ENCODE results near the gene FBXW4. TPM values are rescaled to one million over a fixed set of nuclear protein-coding genes. Genes with fewer than 3 reads are reported as not detected.
A peak's percentile ranks its signal among the peaks of the same experiment; 100 is the strongest.

Gene FBXW4
- total and polyA plus RNA-seq, 2 donors = 47.2 to 55.5 TPM

DNA sequence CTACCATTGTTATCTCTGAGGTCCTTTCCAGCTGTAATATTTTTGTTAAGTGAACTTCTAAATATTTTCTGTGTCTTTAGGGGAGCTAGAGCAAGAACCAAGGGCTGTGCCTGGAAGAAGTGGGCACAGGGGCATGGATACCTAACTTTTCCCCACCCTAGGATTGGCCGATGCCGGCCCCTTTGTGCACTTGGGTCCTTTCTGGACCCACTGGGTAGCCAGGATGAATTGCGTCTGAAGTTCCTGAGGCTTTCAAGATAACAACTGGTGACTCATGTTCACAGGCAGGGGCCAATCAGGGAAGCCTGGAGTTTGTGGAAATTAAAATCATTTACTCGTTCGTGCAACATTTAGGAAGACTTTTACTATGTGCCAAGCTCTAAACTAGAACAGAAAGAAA lies 106.1 kb downstream of the FBXW4 start:
- no peaks in the 10 kb centered on the region for H3K36me3 ChIP-seq (ENCODE audit: insufficient read depth)
- H3K4me3 ChIP-seq (ENCODE audit: low read depth, low read length) = peak overlapping the region; percentile 83
- WGBS = 55% methylated on average over 5 of the region's 5 CpGs
- H3K27ac ChIP-seq (ENCODE audit: low read depth) = no peak overlapping the region
- no peaks in the 10 kb centered on the region for H3K4me1 ChIP-seq (ENCODE audit: insufficient read depth)
- DNase-seq (ENCODE audit: extremely low spot score) = no peak

GRCh38 chr10:101587725-101588653 lies 107.0 kb downstream of the FBXW4 start, which contains the start of the genes DPCD and POLL:
Gene DPCD (plus strand): TSS chr10:101588321. CDS start chr10:101588337, 16 bp downstream.
Gene POLL (minus strand): TSS chr10:101588257. CDS start chr10:101587360, 897 bp downstream.
- under 1% methylated on average over 50 of the region's 50 CpGs for WGBS
- H3K27ac ChIP-seq (ENCODE audit: low read depth) = no peak within 1 kb of the TSS
- DNase-seq (ENCODE audit: extremely low spot score) = peak; percentile 93
- peak within 1 kb of the TSS; percentile 83 for H3K4me3 ChIP-seq (ENCODE audit: low read depth, low read length)
- no peaks in the 10 kb centered on the region for H3K4me1 ChIP-seq (ENCODE audit: insufficient read depth)
- H3K36me3 ChIP-seq (ENCODE audit: insufficient read depth) = no peaks in the 10 kb centered on the region

DNA sequence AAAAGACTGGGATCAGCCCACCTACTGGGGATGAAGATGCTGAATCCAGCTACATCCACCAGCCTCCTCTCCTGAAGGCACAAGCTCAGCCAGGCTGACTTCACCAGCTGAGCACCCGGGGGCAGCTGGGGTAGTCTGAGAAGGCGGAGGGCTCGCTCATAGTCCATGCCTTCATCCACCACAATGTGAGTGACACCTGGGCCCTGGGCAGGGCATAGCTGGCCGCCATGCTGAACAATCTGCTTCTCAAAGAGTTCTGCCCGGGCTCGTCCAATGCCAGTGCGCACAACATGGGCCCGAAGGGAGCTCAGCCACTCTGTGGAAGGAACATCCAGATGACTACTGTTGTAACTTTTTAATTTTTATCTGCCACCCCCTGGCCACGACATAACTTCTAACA lies 109.1 kb downstream of the FBXW4 start:
- Histone ChIP-seq H3K27ac (ENCODE audit: low read depth) (no peak overlapping the region), H3K36me3 (ENCODE audit: insufficient read depth) (no peaks in the 10 kb centered on the region), H3K4me3 (ENCODE audit: low read depth, low read length) (no peak overlapping the region), H3K4me1 (ENCODE audit: insufficient read depth) (no peaks in the 10 kb centered on the region)
- 95% methylated on average over 9 of the region's 9 CpGs for WGBS
- DNase-seq (ENCODE audit: extremely low spot score) = no peak

DNA sequence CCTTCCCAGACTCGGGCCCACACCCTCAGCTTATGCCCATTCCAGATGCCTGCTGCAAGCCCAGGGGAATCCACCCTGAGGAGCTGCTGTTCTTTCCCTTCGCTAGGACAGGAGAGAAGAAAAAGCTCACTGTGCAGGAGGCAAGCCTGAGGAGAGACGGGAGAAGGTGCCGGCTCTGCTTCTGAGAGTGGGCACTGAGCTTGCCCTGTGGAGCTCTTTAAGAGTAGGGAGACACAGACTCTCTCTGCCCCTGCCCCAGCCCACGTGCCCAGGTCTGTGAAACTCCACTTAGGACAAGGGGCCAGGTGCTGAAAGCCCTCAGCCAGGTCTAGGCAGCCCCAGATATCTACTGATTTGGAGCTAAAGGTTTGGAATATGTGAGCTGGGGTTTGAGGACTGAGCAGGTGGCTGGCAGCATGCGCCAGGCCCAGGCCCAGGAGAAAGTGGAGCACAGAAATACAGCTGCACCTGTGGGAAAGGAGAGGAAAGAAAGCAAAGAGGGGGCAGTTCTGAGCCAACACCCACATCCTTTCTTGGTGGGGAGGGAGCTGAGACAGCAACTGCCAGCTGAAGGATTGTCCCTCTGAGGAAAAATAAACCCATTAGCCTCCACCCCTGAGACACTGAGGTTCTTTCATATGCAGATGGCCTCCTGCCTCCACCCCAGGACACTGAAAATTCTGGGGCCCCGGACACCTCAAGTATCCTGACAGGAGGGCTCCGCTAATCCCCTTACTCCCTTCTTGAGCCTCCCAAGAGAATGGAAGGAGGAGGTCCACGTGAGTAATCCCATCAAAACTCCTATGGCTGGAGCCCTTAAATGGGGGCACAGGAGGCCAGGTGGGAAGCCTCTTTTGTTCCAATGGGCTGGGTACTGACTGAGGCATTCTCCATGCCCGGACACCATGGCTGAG lies 114.2 kb downstream of the FBXW4 start:
- H3K36me3 ChIP-seq (ENCODE audit: insufficient read depth) = peaks cover 5% of the 10 kb centered on the region
- WGBS = 81% methylated on average over 10 of the region's 10 CpGs
- no peak for DNase-seq (ENCODE audit: extremely low spot score)

GRCh38 chr10:101579516-101579870 lies 115.5 kb downstream of the FBXW4 start:
- Histone ChIP-seq H3K36me3 (ENCODE audit: insufficient read depth) (peaks cover 5% of the 10 kb centered on the region), H3K27ac (ENCODE audit: low read depth) (no peak overlapping the region), H3K4me1 (ENCODE audit: insufficient read depth) (no peaks in the 10 kb centered on the region), H3K4me3 (ENCODE audit: low read depth, low read length) (no peak overlapping the region)
- WGBS = 97% methylated on average over 12 of the region's 12 CpGs
- no peak for DNase-seq (ENCODE audit: extremely low spot score)

More for the DNA sequence above, 114.2 kb downstream of the FBXW4 start:
- Histone ChIP-seq H3K4me1 (ENCODE audit: insufficient read depth) (no peaks in the 10 kb centered on the region), H3K27ac (ENCODE audit: low read depth) (no peak overlapping the region), H3K4me3 (ENCODE audit: low read depth, low read length) (no peak overlapping the region)

GRCh38 chr10:101578803-101579515 lies 116.0 kb downstream of the FBXW4 start:
- no peaks in the 10 kb centered on the region for H3K4me1 ChIP-seq (ENCODE audit: insufficient read depth)
- H3K27ac ChIP-seq (ENCODE audit: low read depth) = no peak overlapping the region
- DNase-seq (ENCODE audit: extremely low spot score) = no peak
- H3K36me3 ChIP-seq (ENCODE audit: insufficient read depth) = peaks cover 5% of the 10 kb centered on the region
- H3K4me3 ChIP-seq (ENCODE audit: low read depth, low read length) = no peak overlapping the region
- WGBS = 90% methylated on average over 13 of the region's 13 CpGs

DNA sequence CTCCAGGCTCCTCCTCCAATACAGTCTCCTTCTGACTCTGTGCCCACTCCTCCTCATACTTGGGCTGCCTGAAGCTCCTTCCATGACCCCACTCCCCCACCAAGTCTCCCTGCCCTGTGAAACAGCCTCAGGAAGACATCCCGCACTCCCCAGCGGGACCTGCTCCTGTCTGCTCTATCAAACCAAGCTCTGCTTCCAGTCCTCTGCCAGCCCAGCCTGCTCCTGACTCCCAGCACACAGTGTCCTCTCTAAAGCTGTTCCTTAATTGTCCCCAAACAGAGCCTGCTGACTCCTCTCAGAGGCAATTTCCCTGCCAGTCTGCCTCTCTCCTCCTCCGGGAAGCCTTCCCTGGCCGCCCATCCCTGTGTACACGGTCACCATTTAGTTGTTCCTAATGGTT lies 116.8 kb downstream of the FBXW4 start:
- 88% methylated on average over 5 of the region's 5 CpGs for WGBS
- H3K36me3 ChIP-seq (ENCODE audit: insufficient read depth) = peaks cover 5% of the 10 kb centered on the region
- H3K27ac ChIP-seq (ENCODE audit: low read depth) = no peak overlapping the region
- H3K4me1 ChIP-seq (ENCODE audit: insufficient read depth) = no peaks in the 10 kb centered on the region
- no peak for DNase-seq (ENCODE audit: extremely low spot score)
- H3K4me3 ChIP-seq (ENCODE audit: low read depth, low read length) = no peak overlapping the region

DNA sequence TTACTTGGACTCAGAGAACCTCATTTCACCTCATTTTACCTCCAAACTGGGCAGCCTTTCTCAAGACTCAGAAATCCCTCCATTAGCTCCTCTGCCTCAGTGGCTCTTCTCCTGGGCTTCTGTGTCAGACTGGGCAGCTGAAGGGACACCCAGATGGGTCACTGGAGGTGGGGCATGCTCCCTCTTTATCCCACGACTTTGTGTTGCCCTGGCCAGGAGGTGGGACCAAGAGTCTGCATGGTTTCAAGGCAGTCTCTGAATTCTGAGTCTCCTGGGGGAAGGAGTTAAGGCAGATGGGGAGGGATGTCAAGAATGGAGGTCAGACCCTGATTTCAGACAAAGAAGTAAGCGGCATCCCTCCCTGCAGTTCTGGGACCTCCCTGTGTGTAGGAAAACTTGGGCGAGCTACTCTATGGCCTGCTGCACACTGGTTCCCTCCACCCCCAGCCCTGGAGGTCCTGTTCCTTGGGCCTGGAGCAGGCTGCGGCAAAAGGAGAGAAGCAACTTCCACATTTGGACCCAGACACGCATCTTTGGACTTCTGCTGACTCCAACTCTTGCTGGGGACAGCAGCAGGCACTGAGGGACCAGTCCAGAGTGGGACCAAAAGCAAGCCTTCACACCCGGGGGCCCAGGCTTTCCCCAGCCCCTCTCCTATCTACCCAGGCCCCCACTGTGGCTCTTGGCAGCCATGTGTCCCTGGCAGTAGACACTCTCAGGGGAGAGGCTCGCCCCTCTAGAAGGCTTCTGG lies 117.7 kb downstream of the FBXW4 start:
- no peak overlapping the region for H3K4me3 ChIP-seq (ENCODE audit: low read depth, low read length)
- WGBS = 89% methylated on average over 7 of the region's 7 CpGs
- H3K27ac ChIP-seq (ENCODE audit: low read depth) = no peak overlapping the region
- peaks cover 5% of the 10 kb centered on the region for H3K36me3 ChIP-seq (ENCODE audit: insufficient read depth)
- no peak for DNase-seq (ENCODE audit: extremely low spot score)
- no peaks in the 10 kb centered on the region for H3K4me1 ChIP-seq (ENCODE audit: insufficient read depth)

GRCh38 chr10:101576211-101576863 lies 118.6 kb downstream of the FBXW4 start:
- WGBS = 85% methylated on average over 7 of the region's 7 CpGs
- Histone ChIP-seq H3K4me1 (ENCODE audit: insufficient read depth) (no peaks in the 10 kb centered on the region), H3K4me3 (ENCODE audit: low read depth, low read length) (no peak overlapping the region), H3K36me3 (ENCODE audit: insufficient read depth) (peaks cover 5% of the 10 kb centered on the region), H3K27ac (ENCODE audit: low read depth) (no peak overlapping the region)
- no peak for DNase-seq (ENCODE audit: extremely low spot score)

DNA sequence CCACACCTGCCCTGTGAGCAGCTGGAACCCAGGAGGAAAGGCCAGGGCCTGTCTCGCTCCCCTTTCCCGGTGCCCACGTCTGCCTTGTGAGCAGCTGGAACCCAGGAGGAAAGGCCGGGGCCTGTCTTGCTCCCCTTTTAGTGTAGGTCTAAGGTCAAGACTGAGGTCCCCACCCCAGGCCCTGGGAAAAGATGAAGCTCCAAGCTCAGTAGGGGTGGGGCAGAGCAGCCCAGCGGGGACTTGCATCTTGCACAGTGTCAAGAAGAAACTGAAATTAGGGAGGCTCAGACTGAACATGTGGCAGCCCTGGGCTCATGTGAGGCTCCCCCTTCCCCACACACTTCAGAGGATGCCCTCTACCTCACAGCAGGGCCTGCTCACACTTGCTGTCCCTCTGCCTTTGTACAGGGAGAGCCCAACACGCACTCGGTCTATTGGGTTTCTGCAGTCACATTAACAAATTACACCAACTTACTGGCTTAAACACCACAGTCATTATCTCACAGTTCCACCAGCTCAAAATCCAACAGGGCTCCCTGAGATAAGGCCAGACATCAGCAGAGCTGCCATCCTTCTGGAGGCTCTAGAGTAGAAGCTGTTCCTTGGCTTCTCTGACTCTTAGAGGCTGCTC lies 119.3 kb downstream of the FBXW4 start:
- Histone ChIP-seq H3K27ac (ENCODE audit: low read depth) (no peak overlapping the region), H3K4me3 (ENCODE audit: low read depth, low read length) (no peak overlapping the region), H3K4me1 (ENCODE audit: insufficient read depth) (no peaks in the 10 kb centered on the region), H3K36me3 (ENCODE audit: insufficient read depth) (peaks cover 5% of the 10 kb centered on the region)
- WGBS = 87% methylated on average over 7 of the region's 7 CpGs
- no peak for DNase-seq (ENCODE audit: extremely low spot score)

- H3K27ac ChIP-seq (ENCODE audit: low read depth) = no peak overlapping the region
- DNase-seq (ENCODE audit: extremely low spot score) = no peak
- no peak overlapping the region for H3K4me3 ChIP-seq (ENCODE audit: low read depth, low read length)
- 84% methylated on average over 3 of the region's 3 CpGs for WGBS
- H3K36me3 ChIP-seq (ENCODE audit: insufficient read depth) = peaks cover 5% of the 10 kb centered on the region
- no peaks in the 10 kb centered on the region for H3K4me1 ChIP-seq (ENCODE audit: insufficient read depth)
These were observed 119.9 kb downstream of the FBXW4 start for GRCh38 chr10:101575091-101575490.
